GM12878 (cell line): ENCODE measurements around the gene DERA. TPM values are rescaled to one million over a fixed set of nuclear protein-coding genes. Genes with fewer than 3 reads are reported as not detected.

ENCODE experiments used
- CHD4 ChIP-seq: fragments of 200-600 bp; sonication (generic); IDR thresholded peaks from 2 replicates; pipeline ENCODE4 v1.6.1; 2016; ENCODE audit warnings: mild to moderate bottlenecking
- EGR1 ChIP-seq, 2 experiments: IDR thresholded peaks; 1 replicate in 1 of 2; 2 replicates in 1 of 2; pipeline ENCODE4 v1.6.1; 2011 to 2012; ENCODE audit warnings: low read depth in 2 of 2, low read length in 2 of 2, borderline replicate concordance in 1 of 2, mild to moderate bottlenecking in 1 of 2, moderate library complexity in 1 of 2
- KAT2A ChIP-seq: conservative IDR thresholded peaks from 2 replicates; pipeline ENCODE4 v1.6.1; 2011; ENCODE audit warnings: low read depth, low read length; ENCODE audit not compliant: control insufficient read depth
- MTA2 ChIP-seq: fragments of 450-650 bp; IDR thresholded peaks from 2 replicates; pipeline ENCODE4 v1.6.1; 2016; ENCODE audit warnings: low read depth, mild to moderate bottlenecking, moderate library complexity
- MTA3 ChIP-seq: IDR thresholded peaks from 2 replicates; pipeline ENCODE4 v1.6.1; 2012; ENCODE audit warnings: low read length, inconsistent platforms, borderline replicate concordance
- POLR2A ChIP-seq: IDR thresholded peaks from 2 replicates; pipeline ENCODE4 v1.6.1; 2011; ENCODE audit warnings: low read depth, mild to moderate bottlenecking, low read length
- PRDM15 ChIP-seq: fragments of 450-650 bp; formaldehyde crosslinking; IDR thresholded peaks from 2 replicates; pipeline ENCODE4 v1.4.0; 2020; ENCODE audit warnings: mild to moderate bottlenecking, moderate library complexity
- RUNX3 ChIP-seq: IDR thresholded peaks from 2 replicates; pipeline ENCODE4 v1.6.1; 2012; ENCODE audit warnings: low read length, inconsistent platforms
- SIN3A ChIP-seq: IDR thresholded peaks from 2 replicates; pipeline ENCODE4 v1.6.1; 2012; ENCODE audit warnings: low read depth, low read length, improper control_type of control experiment
- SMAD1 ChIP-seq: fragments of 450-650 bp; IDR thresholded peaks from 2 replicates; pipeline ENCODE4 v1.6.1; 2018; ENCODE audit warnings: mild to moderate bottlenecking, low read depth; ENCODE audit not compliant: partially characterized antibody
- TARDBP ChIP-seq: IDR thresholded peaks from 2 replicates; pipeline ENCODE4 v1.6.1; 2016; ENCODE audit warnings: borderline replicate concordance
- ZBTB4 ChIP-seq: fragments of 450-650 bp; formaldehyde crosslinking; IDR thresholded peaks from 2 replicates; pipeline ENCODE4 v1.4.0; 2022; ENCODE audit warnings: mild to moderate bottlenecking, moderate library complexity
- ZNF592 ChIP-seq: fragments of 450-650 bp; IDR thresholded peaks from 2 replicates; pipeline ENCODE4 v1.6.1; 2017; ENCODE audit warnings: mild to moderate bottlenecking, moderate library complexity
- ZNF687 ChIP-seq: fragments of 450-650 bp; IDR thresholded peaks from 2 replicates; pipeline ENCODE4 v1.6.1; 2017; ENCODE audit warnings: mild to moderate bottlenecking, moderate library complexity
- polyA plus RNA-seq, 11 experiments: library from polyadenylated mRNA; depleted of rRNA in 4 of 11; unstranded in 6 of 11; stranded (reverse) in 5 of 11; fragments of >200 nt; fragmentation: Nextera tagmentation in 4 of 11; fragmentation: Illumina TruSeq in 1 of 11; extraction: Ambion mirVana in 4 of 11; extraction: Trizol in 1 of 11; gene quantifications; 1 replicate in 1 of 11; 2 replicates in 10 of 11; pipeline versions ENCODE4 v1.2.1 to v1.2.3, GENCODE V29; 2011 to 2016; ENCODE audit warnings: inconsistent platforms in 2 of 11, missing spikeins in 2 of 11, low read depth in 1 of 11
- total RNA-seq, 4 experiments: library from RNA; depleted of rRNA in 3 of 4; stranded (reverse); fragments of >200 nt in 3 of 4; fragmentation: Illumina TruSeq in 1 of 4; extraction: Trizol in 1 of 4; gene quantifications; 2 replicates each; pipeline versions ENCODE4 v1.2.1 to v1.2.3, GENCODE V29; 2013 to 2021

Gene DERA
- total and polyA plus RNA-seq, 10 of the 15 experiments (the other 5 are each of a cell fraction or from before 2014, with no cell fraction given), result 34.9 to 97.1 (median 40.8) TPM

- TF ChIP-seq ZBTB4 (CRISPR knock-in tag), result no peak
- TF ChIP-seq SMAD1, result peak; percentile 83
- no peak for TF ChIP-seq KAT2A
- TF ChIP-seq CHD4, result no peak
- no peak for TF ChIP-seq MTA2
- no peak for TF ChIP-seq EGR1 (IDR thresholded peaks at IDR 0.05; ENCODE audit: borderline replicate concordance in 1 of 2, low read depth in 2 of 2, low read length in 2 of 2)
- no peak; the same call in 1 of the 2 replicates for TF ChIP-seq PRDM15
- TF ChIP-seq ZNF687, result peak; percentile 88
- no peak for TF ChIP-seq ZNF592
- no peak for TF ChIP-seq TARDBP
- TF ChIP-seq SIN3A, result no peak
- no peak for TF ChIP-seq MTA3
- TF ChIP-seq POLR2A, result peak; percentile 94
- no peak; the same call in 1 of the 2 replicates for TF ChIP-seq RUNX3
Measured at GRCh38 chr12:15882118-15882971, 28.8 kb upstream of the DERA start, which contains the start of gene STRAP (continued).
